CD14-positive monocyte (primary cell): Measurements from ENCODE around the gene A4GNT. TPM values are rescaled to one million over a fixed set of nuclear protein-coding genes. Genes with fewer than 3 reads are reported as not detected.
A peak's percentile ranks its signal among the peaks of the same experiment; 100 is the strongest.

Experiments
- DNase-seq, 3 donors: peaks; one replicate each; pipeline ENCODE4 v3.0.0-alpha.2; 2011 to 2022
- H2AFZ ChIP-seq: 2 replicates; pipeline ENCODE4 v1.6.0; 2012; ENCODE audit warnings: mild to moderate bottlenecking, low read depth, low read length, inconsistent platforms; ENCODE audit not compliant: insufficient read depth, poor library complexity, severe bottlenecking
- H3K27ac ChIP-seq, 2 donors: 1 replicate in 1 of 2; 2 replicates in 1 of 2; pipeline ENCODE4 v1.5.1; 2012 to 2013; ENCODE audit warnings: low read length in 2 of 2, control low read depth in 1 of 2, inconsistent platforms in 1 of 2, low read depth in 1 of 2, mild to moderate bottlenecking in 1 of 2
- H3K27me3 ChIP-seq, 2 donors: one replicate each; pipeline versions ENCODE4 v1.6.0 to v1.6.1; 2011 to 2013; ENCODE audit warnings: low read length in 2 of 2; ENCODE audit not compliant: control insufficient read depth in 2 of 2, insufficient read depth in 2 of 2
- H3K36me3 ChIP-seq, 2 donors: replicated peaks in 1 of 2; 1 replicate in 1 of 2; 2 replicates in 1 of 2; pipeline versions ENCODE4 v1.5.1 to v1.6.1; 2012 to 2013; ENCODE audit warnings: low read length in 2 of 2, control low read depth in 1 of 2, inconsistent platforms in 1 of 2, mild to moderate bottlenecking in 1 of 2; ENCODE audit not compliant: insufficient read depth in 2 of 2, control insufficient read depth in 1 of 2
- H3K4me1 ChIP-seq, 2 donors: 1 replicate in 1 of 2; 2 replicates in 1 of 2; pipeline versions ENCODE4 v1.5.1 to v1.6.1; 2012 to 2013; ENCODE audit warnings: low read length in 2 of 2, control low read depth in 1 of 2, inconsistent platforms in 1 of 2, mild to moderate bottlenecking in 1 of 2, moderate library complexity in 1 of 2; ENCODE audit not compliant: insufficient read depth in 2 of 2, control insufficient read depth in 1 of 2
- H3K4me2 ChIP-seq: replicated peaks from 2 replicates; pipeline ENCODE3; 2012; ENCODE audit warnings: low read length, moderate library complexity, mild to moderate bottlenecking; ENCODE audit not compliant: poor library complexity, severe bottlenecking; ENCODE audit errors: extremely low read depth
- H3K4me3 ChIP-seq, 3 experiments: fragments of 200-600 bp in 1 of 3; sonication (generic) in 1 of 3; replicated peaks in 1 of 3; 1 replicate in 2 of 3; 2 replicates in 1 of 3; pipeline ENCODE4 v1.5.1; 2011 to 2013; ENCODE audit warnings: low read length in 3 of 3, mild to moderate bottlenecking in 3 of 3, control low read depth in 2 of 3, low read depth in 2 of 3, inconsistent platforms in 1 of 3, moderate library complexity in 1 of 3
- H3K79me2 ChIP-seq: 2 replicates; pipeline ENCODE4 v1.6.0; 2012; ENCODE audit warnings: mild to moderate bottlenecking, control low read depth, inconsistent platforms, low read length, moderate library complexity; ENCODE audit not compliant: insufficient read depth
- H3K9ac ChIP-seq: 2 replicates; pipeline ENCODE4 v1.6.0; 2017; ENCODE audit warnings: low read length, mild to moderate bottlenecking; ENCODE audit not compliant: insufficient read depth, poor library complexity, severe bottlenecking
- H3K9me3 ChIP-seq, 2 donors: replicated peaks in 1 of 2; 1 replicate in 1 of 2; 2 replicates in 1 of 2; pipeline versions ENCODE4 v1.5.1 to v1.6.1; 2012 to 2013; ENCODE audit warnings: low read length in 2 of 2, control low read depth in 1 of 2; ENCODE audit not compliant: control insufficient read depth in 1 of 2, insufficient read depth in 1 of 2
- H4K20me1 ChIP-seq: 2 replicates; pipeline ENCODE4 v1.6.0; 2012; ENCODE audit warnings: mild to moderate bottlenecking, low read length, control low read depth, moderate library complexity; ENCODE audit not compliant: insufficient read depth
- H3K27ac Mint-ChIP-seq, 7 donors: one replicate each; pipeline ENCODE4 v1.8.0; 2020; ENCODE audit warnings: mild to moderate bottlenecking in 7 of 7, mixed read lengths in 7 of 7, moderate library complexity in 6 of 7, inconsistent platforms in 2 of 7
- H3K27me3 Mint-ChIP-seq, 3 donors: one replicate each; pipeline ENCODE4 v1.8.0; 2021 to 2022; ENCODE audit warnings: low read depth in 3 of 3, mild to moderate bottlenecking in 3 of 3, mixed read lengths in 3 of 3, moderate library complexity in 3 of 3, inconsistent platforms in 1 of 3
- H3K36me3 Mint-ChIP-seq, 2 donors: one replicate each; pipeline ENCODE4 v1.8.0; 2020; ENCODE audit warnings: mixed read lengths in 2 of 2, inconsistent platforms in 1 of 2, mild to moderate bottlenecking in 1 of 2
- H3K4me1 Mint-ChIP-seq: one replicate; pipeline ENCODE4 v1.8.0; 2020; ENCODE audit warnings: mild to moderate bottlenecking, mixed read lengths
- H3K4me3 Mint-ChIP-seq, 2 donors: one replicate each; pipeline ENCODE4 v1.8.0; 2020; ENCODE audit warnings: mild to moderate bottlenecking in 2 of 2, mixed read lengths in 2 of 2, moderate library complexity in 1 of 2
- H3K9me3 Mint-ChIP-seq, 7 donors: one replicate each; pipeline ENCODE4 v1.8.0; 2020 to 2022; ENCODE audit warnings: mixed read lengths in 7 of 7, mild to moderate bottlenecking in 6 of 7, moderate library complexity in 6 of 7, inconsistent platforms in 2 of 7
- WGBS: methylation state at CpG from one replicate; pipeline ENCODE4 v1.1.5; 2013; ENCODE audit warnings: missing lambda C conversion rate; ENCODE audit not compliant: insufficient coverage; 5-methylcytosine and 5-hydroxymethylcytosine counted together
- intact Hi-C, 2 donors: fragments of 100-400 bp; cut with micrococcal nuclease; formaldehyde crosslinking; loops; one replicate each; pipeline versions ENCODE4 v1.15.0 to v1.15.1; 2023
- polyA plus RNA-seq, 3 donors: library from polyadenylated mRNA; depleted of rRNA in 1 of 3; unstranded in 2 of 3; stranded (reverse) in 1 of 3; fragments of 300-500 nt in 2 of 3; fragments of >200 nt in 1 of 3; fragmentation: Illumina TruSeq in 2 of 3; gene quantifications; 1 replicate in 2 of 3; 2 replicates in 1 of 3; pipeline ENCODE4 v1.2.3, GENCODE V29; 2012 to 2021
- TF ChIP-seq, protein P1 (sequence below): fragments of 200-600 bp; IDR thresholded peaks from one replicate; pipeline ENCODE4 v1.8.0; 2022; ENCODE audit warnings: antibody characterized with exemption, mild to moderate bottlenecking

Gene A4GNT
- polyA plus RNA-seq, 3 donors, result not detected

DNA sequence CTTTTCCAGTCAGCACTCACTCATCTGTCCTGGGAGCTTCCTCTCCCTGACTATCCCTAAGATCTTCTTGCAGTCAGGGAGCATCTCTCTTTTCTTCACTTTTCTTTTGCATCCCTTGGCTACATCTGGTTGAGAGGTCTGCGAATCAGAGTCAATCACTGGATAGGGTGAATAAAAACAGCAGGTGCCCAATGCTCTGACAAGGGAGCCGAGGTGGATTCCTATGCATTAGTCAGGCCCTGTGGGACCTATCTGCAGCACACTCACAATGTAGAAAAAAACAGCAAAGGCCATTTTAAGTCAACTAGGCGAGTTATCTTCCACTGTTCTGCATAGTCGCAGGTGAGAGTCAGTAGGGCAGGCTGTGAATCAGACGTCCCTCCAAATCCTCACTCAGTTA lies 52.3 kb downstream of the A4GNT start:
- Histone ChIP-seq H3K4me3 (no peak overlapping the region), H3K79me2 (no peaks in the 10 kb centered on the region), H3K36me3 (no peaks in the 10 kb centered on the region), H4K20me1 (no peaks in the 10 kb centered on the region), H3K9me3 (no peaks in the 10 kb centered on the region), H3K27ac (no peak overlapping the region), H3K9ac (no peak overlapping the region), H3K4me1 (peaks cover 23 to 39% of the 10 kb centered on the region in 2 donors), H2AFZ (no peak overlapping the region), H3K4me2 (no peak overlapping the region), H3K27me3 (no peaks in the 10 kb centered on the region)
- DNase-seq, result no peak
- Mint-ChIP-seq H3K9me3 (peaks cover 0 to 1% (median 0%) of the 10 kb centered on the region in 7 donors), H3K4me3 (no peak overlapping the region), H3K36me3 (peaks cover 4 to 21% of the 10 kb centered on the region in 2 donors), H3K27ac (peak overlapping the region in 3 of 7 donors; percentile 34 to 81 (median 65)), H3K27me3 (peaks cover 0 to 3% (median 0%) of the 10 kb centered on the region in 3 donors), H3K4me1 (peaks cover 28% of the 10 kb centered on the region)
- intact Hi-C loops, result loop anchor here (10.0 kb wide), 2 partner anchors 335 to 845 kb away; no protein-coding TSS in a partner anchor
- WGBS, result 100% methylated on average over 3 of the region's 5 CpGs
- TF ChIP-seq, protein P1, sequence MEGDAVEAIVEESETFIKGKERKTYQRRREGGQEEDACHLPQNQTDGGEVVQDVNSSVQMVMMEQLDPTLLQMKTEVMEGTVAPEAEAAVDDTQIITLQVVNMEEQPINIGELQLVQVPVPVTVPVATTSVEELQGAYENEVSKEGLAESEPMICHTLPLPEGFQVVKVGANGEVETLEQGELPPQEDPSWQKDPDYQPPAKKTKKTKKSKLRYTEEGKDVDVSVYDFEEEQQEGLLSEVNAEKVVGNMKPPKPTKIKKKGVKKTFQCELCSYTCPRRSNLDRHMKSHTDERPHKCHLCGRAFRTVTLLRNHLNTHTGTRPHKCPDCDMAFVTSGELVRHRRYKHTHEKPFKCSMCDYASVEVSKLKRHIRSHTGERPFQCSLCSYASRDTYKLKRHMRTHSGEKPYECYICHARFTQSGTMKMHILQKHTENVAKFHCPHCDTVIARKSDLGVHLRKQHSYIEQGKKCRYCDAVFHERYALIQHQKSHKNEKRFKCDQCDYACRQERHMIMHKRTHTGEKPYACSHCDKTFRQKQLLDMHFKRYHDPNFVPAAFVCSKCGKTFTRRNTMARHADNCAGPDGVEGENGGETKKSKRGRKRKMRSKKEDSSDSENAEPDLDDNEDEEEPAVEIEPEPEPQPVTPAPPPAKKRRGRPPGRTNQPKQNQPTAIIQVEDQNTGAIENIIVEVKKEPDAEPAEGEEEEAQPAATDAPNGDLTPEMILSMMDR, result no peak

DNA sequence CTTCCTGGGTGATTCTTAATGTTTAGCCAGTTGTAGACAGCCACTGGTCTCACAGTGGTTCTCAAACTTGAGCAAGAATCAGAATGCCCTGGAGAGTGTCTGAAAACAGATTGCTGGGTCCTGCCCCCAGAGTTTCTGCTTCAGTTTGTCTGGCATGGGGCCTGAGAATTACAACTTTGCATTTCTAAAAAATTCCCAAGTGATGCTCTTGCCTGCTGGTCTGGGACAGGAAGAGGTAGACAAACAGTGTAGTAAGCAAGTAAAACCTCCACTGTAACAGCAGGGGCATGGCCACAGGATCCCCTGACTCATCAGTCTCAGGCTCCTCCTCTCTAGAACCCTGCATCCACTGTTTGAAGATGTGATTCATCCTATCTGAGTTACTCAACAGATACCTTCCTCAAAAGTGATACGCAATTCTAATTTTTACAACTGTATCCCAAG lies 53.3 kb downstream of the A4GNT start:
- WGBS, result no CpG with 5 or more reads among the region's 1 CpG
- no peaks in the 10 kb centered on the region for H3K79me2 ChIP-seq
- peak overlapping the region in 1 of 2 donors; percentile 29 for H3K4me3 Mint-ChIP-seq
- peak overlapping the region in 1 of 2 donors; percentile 24 for H3K27ac ChIP-seq
- H3K4me1 Mint-ChIP-seq, result peaks cover 28% of the 10 kb centered on the region
- H3K27me3 ChIP-seq, result no peaks in the 10 kb centered on the region
- no peak overlapping the region for H3K4me2 ChIP-seq
- no peak overlapping the region for H2AFZ ChIP-seq
- peaks cover 4 to 17% of the 10 kb centered on the region in 2 donors for H3K36me3 Mint-ChIP-seq
- no peaks in the 10 kb centered on the region for H4K20me1 ChIP-seq
- H3K4me3 ChIP-seq, result no peak overlapping the region
- peak overlapping the region; percentile 3 to 83 (median 75) for H3K27ac Mint-ChIP-seq
- no peak overlapping the region for H3K9ac ChIP-seq
- no peaks in the 10 kb centered on the region for H3K36me3 ChIP-seq
- intact Hi-C loops, result loop anchor here (10.0 kb wide), 2 partner anchors 336 to 846 kb away; no protein-coding TSS in a partner anchor
- peaks cover 0 to 3% (median 0%) of the 10 kb centered on the region in 7 donors for H3K9me3 Mint-ChIP-seq
- H3K27me3 Mint-ChIP-seq, result peaks cover 0 to 3% (median 0%) of the 10 kb centered on the region in 3 donors
- TF ChIP-seq, protein P1, result no peak
- H3K4me1 ChIP-seq, result peaks cover 23 to 39% of the 10 kb centered on the region in 2 donors
- H3K9me3 ChIP-seq, result no peaks in the 10 kb centered on the region
- peak; percentile 53 to 91 (median 72) for DNase-seq
